K562 (cell line): Measurements from ENCODE around the gene AGAP1. TPM values are rescaled to one million over a fixed set of nuclear protein-coding genes. Genes with fewer than 3 reads are reported as not detected.

ENCODE experiments used
- ATAC-seq: fragments of 200-7000 bp; cut with Tn5 transposase; 3 replicates; pipeline ENCODE4 v1.9.1; 2020; ENCODE audit warnings: moderate library complexity
- BruUV-seq: library from RNA; stranded (reverse); fragments of 400-500 nt; replicated peaks from 2 replicates; lab custom pipeline; 2021; lab: Mats Ljungman, UMichigan
- CTCF ChIA-PET: fragments of 300-600 bp; formaldehyde crosslinking; extraction: SDS; loops from one replicate; lab custom pipeline; 2021; ENCODE audit warnings: low intra/inter-chr PET ratio; lab: Yijun Ruan, JAX
- POLR2A ChIA-PET: fragments of 300-600, 350-650 bp; sonication (Branson Sonifier 250); formaldehyde crosslinking; extraction: SDS; loops from one replicate; lab custom pipeline; 2021; ENCODE audit warnings: antibody characterized with exemption, inconsistent platforms; lab: Yijun Ruan, JAX
- DNase-seq, 4 experiments: peaks; one replicate each; pipeline versions ENCODE4 v3.0.0 to v3.0.0-alpha.2; 2011 to 2018; ENCODE audit warnings: low spot score in 3 of 4, mixed read lengths in 3 of 4; ENCODE audit errors: extremely low read depth in 1 of 4
- FAIRE-seq: peaks from 2 replicates; lab custom pipeline; 2011; peaks lifted over from hg19 to GRCh38; lab: Jason Lieb, UNC
- H2AFZ ChIP-seq: 2 replicates; pipeline ENCODE4 v1.6.0; 2011; ENCODE audit warnings: low read depth, low read length, control low read depth, inconsistent platforms
- H3K27ac ChIP-seq: fragments of 200-600 bp; 3 replicates; pipeline ENCODE4 v1.8.0; 2011; ENCODE audit warnings: low read depth, mild to moderate bottlenecking, control low read depth, inconsistent platforms, low read length, moderate library complexity, mixed read lengths; ENCODE audit errors: extremely low read depth
- H3K27me3 ChIP-seq, 2 experiments: fragments of 300-600 bp in 1 of 2; 2 replicates in 1 of 2; 3 replicates in 1 of 2; pipeline versions ENCODE4 v1.6.0 to v1.8.0; 2011; ENCODE audit warnings: inconsistent platforms in 2 of 2, low read length in 2 of 2, mild to moderate bottlenecking in 1 of 2, mixed read lengths in 1 of 2, moderate library complexity in 1 of 2; ENCODE audit not compliant: control insufficient read depth in 2 of 2, insufficient read depth in 2 of 2
- H3K36me3 ChIP-seq: fragments of 300-600 bp; 3 replicates; pipeline ENCODE4 v1.8.0; 2011; ENCODE audit warnings: mild to moderate bottlenecking, low read length, inconsistent platforms; ENCODE audit not compliant: control insufficient read depth, insufficient read depth
- H3K4me1 ChIP-seq, 2 experiments: fragments of 200-600 bp in 1 of 2; replicated peaks in 1 of 2; 2 replicates in 1 of 2; 3 replicates in 1 of 2; pipeline versions ENCODE4 v1.5.1 to v1.8.0; 2011; ENCODE audit warnings: inconsistent platforms in 2 of 2, low read length in 2 of 2, mild to moderate bottlenecking in 1 of 2, mixed read lengths in 1 of 2, moderate library complexity in 1 of 2; ENCODE audit not compliant: control insufficient read depth in 2 of 2, insufficient read depth in 2 of 2
- H3K4me2 ChIP-seq: 2 replicates; pipeline ENCODE4 v1.6.1; 2011; ENCODE audit warnings: low read length, control low read depth, inconsistent platforms, mixed read lengths; ENCODE audit not compliant: insufficient read depth
- H3K4me3 ChIP-seq: fragments of 200-600 bp; sonication (generic), shearing (Covaris generic); 2 replicates; pipeline ENCODE4 v1.5.1; 2016; ENCODE audit warnings: control low read depth, inconsistent platforms
- H3K79me2 ChIP-seq: fragments of 200-600 bp; 3 replicates; pipeline ENCODE4 v1.8.0; 2011; ENCODE audit warnings: low read length, inconsistent platforms; ENCODE audit not compliant: control insufficient read depth, insufficient read depth
- H3K9ac ChIP-seq, 2 experiments: 2 replicates each; pipeline versions ENCODE4 v1.6.0 to v1.6.1; 2011; ENCODE audit warnings: low read depth in 2 of 2, low read length in 2 of 2, control low read depth in 1 of 2, inconsistent platforms in 1 of 2, mild to moderate bottlenecking in 1 of 2, mixed read lengths in 1 of 2; ENCODE audit not compliant: insufficient read depth in 1 of 2
- H3K9me1 ChIP-seq: one replicate; pipeline ENCODE4 v1.6.0; 2011; ENCODE audit warnings: inconsistent platforms, mild to moderate bottlenecking, low read length, moderate library complexity; ENCODE audit not compliant: control insufficient read depth, insufficient read depth
- H3K9me3 ChIP-seq: replicated peaks from 2 replicates; pipeline ENCODE4 v1.5.1; 2011; ENCODE audit warnings: low read depth, low read length, inconsistent platforms; ENCODE audit not compliant: control insufficient read depth, insufficient read depth
- H4K20me1 ChIP-seq: replicated peaks from 2 replicates; pipeline ENCODE4 v1.6.1; 2011; ENCODE audit warnings: low read length, inconsistent platforms, mixed read lengths; ENCODE audit not compliant: control insufficient read depth, insufficient read depth
- EGR1 ChIP-seq: fragments of 450-650 bp; conservative IDR thresholded peaks from 2 replicates; pipeline ENCODE4 v1.6.1; 2017; ENCODE audit warnings: mild to moderate bottlenecking
- ETS2 ChIP-seq: IDR thresholded peaks from 2 replicates; pipeline ENCODE4 v1.6.1; 2016; ENCODE audit warnings: borderline replicate concordance, missing genetic modification characterization, mild to moderate bottlenecking, moderate library complexity, missing compliant biosample characterization; ENCODE audit not compliant: poor library complexity, severe bottlenecking
- HOMEZ ChIP-seq: fragments of 250-450 bp; sonication (Bioruptor Pico); IDR thresholded peaks from 2 replicates; pipeline ENCODE4 v1.4.0; 2020; ENCODE audit warnings: mild to moderate bottlenecking, moderate library complexity
- KLF10 ChIP-seq: fragments of 250-450 bp; sonication (Bioruptor Pico); IDR thresholded peaks from 2 replicates; pipeline ENCODE4 v1.6.1; 2021; ENCODE audit warnings: matching md5 sums
- MTA3 ChIP-seq: fragments of 450-650 bp; formaldehyde crosslinking; IDR thresholded peaks from 2 replicates; pipeline ENCODE4 v1.6.1; 2017; ENCODE audit warnings: mild to moderate bottlenecking, borderline replicate concordance
- RBM22 ChIP-seq: fragments of 200-400 bp; formaldehyde crosslinking; IDR thresholded peaks from 2 replicates; pipeline ENCODE4 v1.6.1; 2018; ENCODE audit warnings: low read length, low read depth; ENCODE audit not compliant: poor library complexity, severe bottlenecking
- SFPQ ChIP-seq: fragments of 200-400 bp; formaldehyde crosslinking; IDR thresholded peaks from 2 replicates; pipeline ENCODE4 v1.6.1; 2017; ENCODE audit warnings: mild to moderate bottlenecking, low read depth, low read length, moderate library complexity
- ZC3H4 ChIP-seq: sonication (generic); formaldehyde crosslinking; IDR thresholded peaks from 2 replicates; pipeline ENCODE4 v1.9.0; 2021; ENCODE audit warnings: missing genetic modification reagents, borderline replicate concordance
- ZEB2 ChIP-seq: fragments of 450-650 bp; IDR thresholded peaks from 2 replicates; pipeline ENCODE4 v1.6.1; 2016
- ZNF347 ChIP-seq: fragments of 450-650 bp; formaldehyde crosslinking; IDR thresholded peaks from 2 replicates; pipeline ENCODE4 v1.4.0; 2020; ENCODE audit warnings: low read depth, mild to moderate bottlenecking, moderate library complexity
- ZNF398 ChIP-seq: fragments of 250-450 bp; sonication (Bioruptor Pico); IDR thresholded peaks from 2 replicates; pipeline ENCODE4 v1.8.0; 2021; ENCODE audit warnings: moderate library complexity, mild to moderate bottlenecking, inconsistent platforms
- WGBS: fragments of 100-300 bp; shearing (Covaris generic); methylation state at CpG from one replicate; pipeline ENCODE4 v1.1.6; 2016; ENCODE audit warnings: low coverage, mixed read lengths; ENCODE audit not compliant: insufficient coverage; ENCODE audit errors: missing lambda C conversion rate; 5-methylcytosine and 5-hydroxymethylcytosine counted together
- in situ Hi-C: fragments of 300-500 bp; cut with MboI; formaldehyde crosslinking; loops from 4 replicates; pipeline ENCODE4 v1.15.0; 2018; ENCODE audit warnings: inconsistent platforms, mixed read lengths
- intact Hi-C: fragments of 100-400 bp; cut with micrococcal nuclease; formaldehyde crosslinking; loops from 2 replicates; pipeline ENCODE4 v1.14.2; 2022
- polyA plus RNA-seq, 8 experiments: library from polyadenylated mRNA; depleted of rRNA in 4 of 8; stranded (reverse) in 5 of 8; unstranded in 3 of 8; fragments of >200 nt; fragmentation: Nextera tagmentation in 2 of 8; fragmentation: Illumina TruSeq in 1 of 8; extraction: Ambion mirVana in 2 of 8; extraction: Trizol in 1 of 8; gene quantifications; 2 replicates each; pipeline versions ENCODE4 v1.2.1 to v1.2.3, GENCODE V29; 2011 to 2014; ENCODE audit warnings: inconsistent platforms in 1 of 8, missing spikeins in 1 of 8
- total RNA-seq, 7 experiments: library from RNA; depleted of rRNA in 6 of 7; stranded (reverse); fragments of >200 nt in 6 of 7; fragmentation: Illumina TruSeq in 2 of 7; extraction: Trizol in 2 of 7; gene quantifications; 2 replicates each; pipeline versions ENCODE4 v1.2.1 to v1.2.3, GENCODE V29; 2011 to 2021; ENCODE audit warnings: low replicate concordance in 1 of 7

Gene AGAP1
- total and polyA plus RNA-seq, 9 of the 15 experiments (the other 6 are each of a cell fraction or from before 2014, with no cell fraction given): 1.3 to 24.0 (median 10.6) TPM

- no peak for TF ChIP-seq EGR1
- TF ChIP-seq ZNF347 (CRISPR knock-in tag): no peak
- TF ChIP-seq ZEB2: no peak
- no peak for TF ChIP-seq SFPQ
- TF ChIP-seq KLF10 (CRISPR knock-in tag): no peak
- no peak for TF ChIP-seq HOMEZ
- no peak for TF ChIP-seq ZC3H4
Observed at GRCh38 chr2:235812185-235812665, 318.4 kb downstream of the AGAP1 start (continued).

GRCh38 chr2:235813398-235813797 lies 319.6 kb downstream of the AGAP1 start:
- H3K4me3 ChIP-seq: no peak overlapping the region
- H3K27ac ChIP-seq: no peak overlapping the region
- H3K4me1 ChIP-seq: no peaks in the 10 kb centered on the region
- ATAC-seq (no peak), FAIRE-seq (no peak), DNase-seq (no peak)
- intact Hi-C loops (no loop called here), in situ Hi-C loops (no loop called here)
- H3K9me3 ChIP-seq: no peaks in the 10 kb centered on the region
- ChIA-PET CTCF (no interaction called here), POLR2A (no interaction called here)
- no peaks in the 10 kb centered on the region for H3K27me3 ChIP-seq
- peaks cover 8% of the 10 kb centered on the region; the same call in 2 of the 3 replicates for H3K36me3 ChIP-seq
- BruUV-seq: no TSS peak
- H3K4me2 ChIP-seq: no peak overlapping the region
- no peaks in the 10 kb centered on the region for H3K79me2 ChIP-seq
- no peaks in the 10 kb centered on the region; the same call in 1 of the 2 replicates for H4K20me1 ChIP-seq
- peak; percentile 18 for TF ChIP-seq RBM22
- no peak for TF ChIP-seq ZNF398 (CRISPR knock-in tag)
- TF ChIP-seq ETS2 (tag): no peak
- TF ChIP-seq MTA3: no peak
- WGBS: 90% methylated on average over 8 of the region's 12 CpGs
- no peak overlapping the region for H2AFZ ChIP-seq
- H3K9me1 ChIP-seq: no peaks in the 10 kb centered on the region
- H3K9ac ChIP-seq: no peak overlapping the region
